CD4-positive, alpha-beta T cell (primary cell): ENCODE data around the gene AVPR2. TPM values are rescaled to one million over a fixed set of nuclear protein-coding genes. Genes with fewer than 3 reads are reported as not detected.
A peak's percentile ranks its signal among the peaks of the same experiment; 100 is the strongest.

Source experiments
- ATAC-seq: fragments of 200-7000 bp; cut with Tn5 transposase; one replicate; pipeline ENCODE4 v1.10.0; 2022; ENCODE audit warnings: mild to moderate bottlenecking; ENCODE audit not compliant: poor library complexity
- CTCF ChIA-PET: fragments of 350-600 bp; sonication (Branson Sonifier 250); formaldehyde crosslinking; loops from one replicate; lab custom pipeline; 2021; ENCODE audit warnings: antibody characterized with exemption, inconsistent platforms; lab: Charles Lee
- POLR2A ChIA-PET: fragments of 350-600 bp; sonication (Branson Sonifier 250); formaldehyde crosslinking; loops from one replicate; lab custom pipeline; 2021; ENCODE audit warnings: antibody characterized with exemption, inconsistent platforms; lab: Charles Lee
- DNase-seq, 14 experiments: peaks; one replicate each; pipeline ENCODE4 v3.0.0-alpha.2; 2013 to 2020; ENCODE audit warnings: mixed read lengths in 2 of 14
- H3K27ac ChIP-seq, 2 donors: one replicate each; pipeline versions ENCODE4 v1.5.1 to v1.7.0; 2013; ENCODE audit warnings: low read length in 2 of 2, low read depth in 1 of 2, mild to moderate bottlenecking in 1 of 2
- H3K27me3 ChIP-seq, 2 experiments: 1 replicate in 1 of 2; 2 replicates in 1 of 2; pipeline versions ENCODE4 v1.6.1 to v1.7.0; 2013; ENCODE audit warnings: low read length in 2 of 2, control low read depth in 1 of 2, mild to moderate bottlenecking in 1 of 2, moderate library complexity in 1 of 2; ENCODE audit not compliant: insufficient read depth in 2 of 2, control insufficient read depth in 1 of 2
- H3K36me3 ChIP-seq: one replicate; pipeline ENCODE4 v1.6.1; 2013; ENCODE audit warnings: low read length, control low read depth; ENCODE audit not compliant: insufficient read depth
- H3K4me1 ChIP-seq: one replicate; pipeline ENCODE4 v1.6.1; 2013; ENCODE audit warnings: low read length, control low read depth; ENCODE audit not compliant: insufficient read depth
- H3K4me3 ChIP-seq: one replicate; pipeline ENCODE4 v1.5.1; 2013; ENCODE audit warnings: mild to moderate bottlenecking, low read length, moderate library complexity
- H3K9me3 ChIP-seq, 2 experiments: 1 replicate in 1 of 2; 2 replicates in 1 of 2; pipeline versions ENCODE4 v1.6.1 to v1.7.0; 2013; ENCODE audit warnings: low read length in 2 of 2, mild to moderate bottlenecking in 2 of 2, control low read depth in 1 of 2, moderate library complexity in 1 of 2; ENCODE audit not compliant: control insufficient read depth in 1 of 2, insufficient read depth in 1 of 2
- H3K27ac Mint-ChIP-seq: one replicate; pipeline ENCODE4 v1.8.0; 2020; ENCODE audit warnings: mixed read lengths
- H3K27me3 Mint-ChIP-seq: one replicate; pipeline ENCODE4 v1.8.0; 2021; ENCODE audit warnings: mixed read lengths
- H3K36me3 Mint-ChIP-seq: one replicate; pipeline ENCODE4 v1.8.0; 2021; ENCODE audit warnings: low read depth, mixed read lengths
- H3K4me1 Mint-ChIP-seq: one replicate; pipeline ENCODE4 v1.8.0; 2021; ENCODE audit warnings: low read depth, mixed read lengths
- H3K4me3 Mint-ChIP-seq: one replicate; pipeline ENCODE4 v1.8.0; 2020; ENCODE audit warnings: mild to moderate bottlenecking, mixed read lengths
- H3K9me3 Mint-ChIP-seq: one replicate; pipeline ENCODE4 v1.8.0; 2020; ENCODE audit warnings: mixed read lengths
- intact Hi-C, 2 experiments: fragments of 100-400 bp; cut with DNase I in 1 of 2; cut with micrococcal nuclease in 1 of 2; formaldehyde crosslinking; loops; one replicate each; pipeline versions ENCODE4 v1.15.1 to v1.9.0; 2023 to 2025; cut with DNase I, micrococcal nuclease
- total RNA-seq, 174 experiments: library from RNA in 2 of 174; stranded (reverse) in 2 of 174; gene quantifications; one replicate each; pipeline ENCODE4 v1.2.3 and lab custom pipeline; 2021 to 2026
- TF ChIP-seq, protein P1 (sequence below): fragments of 200-600 bp; IDR thresholded peaks from one replicate; pipeline ENCODE4 v1.8.0; 2022; ENCODE audit warnings: antibody characterized with exemption, mild to moderate bottlenecking

Gene AVPR2
- total RNA-seq, 2 experiments from 2014 or later = not detected

GRCh38 chrX:153925739-153926551 is 21.5 kb downstream of the AVPR2 start, which contains the start of gene ARHGAP4:
TSS of gene ARHGAP4 (minus strand) at chrX:153926264. CDS start at chrX:153926202, 62 bp downstream.
- peaks cover 51% of the 10 kb centered on the region for H3K36me3 Mint-ChIP-seq
- TF ChIP-seq, protein P1, sequence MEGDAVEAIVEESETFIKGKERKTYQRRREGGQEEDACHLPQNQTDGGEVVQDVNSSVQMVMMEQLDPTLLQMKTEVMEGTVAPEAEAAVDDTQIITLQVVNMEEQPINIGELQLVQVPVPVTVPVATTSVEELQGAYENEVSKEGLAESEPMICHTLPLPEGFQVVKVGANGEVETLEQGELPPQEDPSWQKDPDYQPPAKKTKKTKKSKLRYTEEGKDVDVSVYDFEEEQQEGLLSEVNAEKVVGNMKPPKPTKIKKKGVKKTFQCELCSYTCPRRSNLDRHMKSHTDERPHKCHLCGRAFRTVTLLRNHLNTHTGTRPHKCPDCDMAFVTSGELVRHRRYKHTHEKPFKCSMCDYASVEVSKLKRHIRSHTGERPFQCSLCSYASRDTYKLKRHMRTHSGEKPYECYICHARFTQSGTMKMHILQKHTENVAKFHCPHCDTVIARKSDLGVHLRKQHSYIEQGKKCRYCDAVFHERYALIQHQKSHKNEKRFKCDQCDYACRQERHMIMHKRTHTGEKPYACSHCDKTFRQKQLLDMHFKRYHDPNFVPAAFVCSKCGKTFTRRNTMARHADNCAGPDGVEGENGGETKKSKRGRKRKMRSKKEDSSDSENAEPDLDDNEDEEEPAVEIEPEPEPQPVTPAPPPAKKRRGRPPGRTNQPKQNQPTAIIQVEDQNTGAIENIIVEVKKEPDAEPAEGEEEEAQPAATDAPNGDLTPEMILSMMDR = no peak
- H3K4me3 Mint-ChIP-seq = peak within 1 kb of the TSS; percentile 97
- H3K9me3 ChIP-seq = no peaks in the 10 kb centered on the region
- peak in 9 of 14 experiments; percentile 18 to 71 (median 47) for DNase-seq
- no peaks in the 10 kb centered on the region for H3K9me3 Mint-ChIP-seq
- ChIA-PET CTCF (interaction anchor here (0.9 to 8.3 kb wide), 5 partner anchors 11 to 22 kb away, joined by 3 to 101 read pairs (median 3); partner anchors contain the start of gene RENBP), POLR2A (interaction anchor here (0.7 to 7.2 kb wide), 23 partner anchors 8 to 621 kb away, joined by 3 to 196 read pairs (median 5); partner anchors contain the start of genes AVPR2, HCFC1, IDH3G and IKBKG)
- H3K27me3 ChIP-seq = no peaks in the 10 kb centered on the region
- no peaks in the 10 kb centered on the region for H3K27me3 Mint-ChIP-seq
- peaks cover 70% of the 10 kb centered on the region for H3K4me1 ChIP-seq
- intact Hi-C loops = loop anchor here (1.0 to 2.0 kb wide), 3 partner anchors 14 to 131 kb away; partner anchors contain the start of genes IDH3G (in 1 of the 2) and SSR4 (in 1 of the 2)
- H3K4me3 ChIP-seq = peak within 1 kb of the TSS; percentile 83
- peaks cover 43% of the 10 kb centered on the region for H3K4me1 Mint-ChIP-seq
- H3K27ac ChIP-seq = peak within 1 kb of the TSS; percentile 93 to 97
- no peak for ATAC-seq
- H3K27ac Mint-ChIP-seq = peak within 1 kb of the TSS; percentile 99
- peaks cover 14% of the 10 kb centered on the region for H3K36me3 ChIP-seq

DNA sequence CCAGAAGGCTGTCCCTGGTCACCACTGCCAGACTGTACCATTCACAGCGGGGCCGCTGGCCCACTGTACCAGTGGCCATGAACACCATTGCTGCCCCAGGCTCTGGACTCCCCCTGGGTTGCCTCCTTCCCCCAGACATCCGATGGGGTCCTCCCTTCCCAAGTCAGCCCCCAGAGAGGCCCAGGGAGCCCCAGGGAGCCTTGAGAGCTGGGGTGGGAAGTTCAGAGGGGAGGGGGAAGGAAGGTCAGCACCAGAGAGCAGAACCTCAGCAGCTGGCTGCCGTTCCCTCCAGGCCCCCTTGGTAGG is 22.0 kb downstream of the AVPR2 start:
- Mint-ChIP-seq H3K4me1 (peaks cover 47% of the 10 kb centered on the region), H3K9me3 (no peaks in the 10 kb centered on the region), H3K27me3 (no peaks in the 10 kb centered on the region), H3K27ac (peak overlapping the region; percentile 99), H3K36me3 (peaks cover 57% of the 10 kb centered on the region), H3K4me3 (peak overlapping the region; percentile 93)
- Histone ChIP-seq H3K36me3 (peaks cover 13% of the 10 kb centered on the region), H3K4me1 (peaks cover 64% of the 10 kb centered on the region), H3K27ac (peak overlapping the region; percentile 93 to 97), H3K9me3 (no peaks in the 10 kb centered on the region), H3K27me3 (no peaks in the 10 kb centered on the region), H3K4me3 (peak overlapping the region; percentile 83)
- CTCF ChIA-PET = interaction anchor here (0.9 to 8.3 kb wide), 3 partner anchors 11 to 22 kb away, joined by 3 to 101 read pairs (median 3); no protein-coding TSS in a partner anchor
- TF ChIP-seq, protein P1 = no peak
- ATAC-seq (no peak), DNase-seq (peak in 1 of 14 experiments; percentile 22)
- intact Hi-C loops = loop anchor here in 1 of 2 experiments (2.0 kb wide), 1 partner anchor 132 kb away; the partner anchor contains the start of genes IDH3G and SSR4
- POLR2A ChIA-PET = interaction anchor here (0.9 to 7.2 kb wide), 19 partner anchors 9 to 621 kb away, joined by 3 to 196 read pairs (median 6); partner anchors contain the start of genes AVPR2, HCFC1, IDH3G and IKBKG

- H3K4me1 Mint-ChIP-seq = peaks cover 49% of the 10 kb centered on the region
- Histone ChIP-seq H3K36me3 (peaks cover 11% of the 10 kb centered on the region), H3K27me3 (no peaks in the 10 kb centered on the region), H3K9me3 (no peaks in the 10 kb centered on the region), H3K4me3 (peak overlapping the region; percentile 83), H3K4me1 (peaks cover 61% of the 10 kb centered on the region), H3K27ac (peak overlapping the region; percentile 93 to 97)
- ATAC-seq (peak; percentile 51), DNase-seq (peak; percentile 53 to 91 (median 74))
- intact Hi-C loops = loop anchor here (1.0 to 2.0 kb wide), 2 partner anchors 40 to 132 kb away; partner anchors contain the start of genes IDH3G (in 1 of the 2) and SSR4 (in 1 of the 2)
- TF ChIP-seq, protein P1 = no peak
- peak overlapping the region; percentile 99 for H3K27ac Mint-ChIP-seq
- H3K4me3 Mint-ChIP-seq = peak overlapping the region; percentile 93
- H3K36me3 Mint-ChIP-seq = peaks cover 60% of the 10 kb centered on the region
- no peaks in the 10 kb centered on the region for H3K9me3 Mint-ChIP-seq
- no peaks in the 10 kb centered on the region for H3K27me3 Mint-ChIP-seq
- ChIA-PET POLR2A (interaction anchor here (0.6 to 7.2 kb wide), 23 partner anchors 9 to 986 kb away, joined by 3 to 196 read pairs (median 5); partner anchors contain the start of genes AVPR2, HCFC1, IDH3G and IKBKG), CTCF (interaction anchor here (0.9 to 8.3 kb wide), 4 partner anchors 10 to 41 kb away, joined by 3 to 101 read pairs (median 4); no protein-coding TSS in a partner anchor)
These were observed 22.6 kb downstream of the AVPR2 start for GRCh38 chrX:153926858-153927671.
